HepG2 (cell line): ENCODE results near the gene ACTR1B. TPM values are rescaled to one million over a fixed set of nuclear protein-coding genes. Genes with fewer than 3 reads are reported as not detected.

Experiments
- ATAC-seq: fragments of 200-7000 bp; cut with Tn5 transposase; 3 replicates; pipeline ENCODE4 v1.9.1; 2020; ENCODE audit warnings: mild to moderate bottlenecking, moderate library complexity
- BruUV-seq: library from RNA; stranded (reverse); fragments of 400-500 nt; replicated peaks from 2 replicates; lab custom pipeline; 2021; lab: Mats Ljungman, UMichigan
- CTCF ChIA-PET: fragments of 300-600 bp; formaldehyde crosslinking; extraction: SDS; loops from one replicate; lab custom pipeline; 2021; ENCODE audit warnings: low total read pairs, inconsistent platforms, low intra/inter-chr PET ratio; lab: Yijun Ruan, JAX
- POLR2A ChIA-PET: fragments of 350-600 bp; sonication (Branson Sonifier 250); formaldehyde crosslinking; loops from one replicate; lab custom pipeline; 2020; ENCODE audit warnings: antibody characterized with exemption, inconsistent platforms; lab: Yijun Ruan, JAX
- DNase-seq: peaks from one replicate; pipeline ENCODE4 v3.0.0-alpha.2; 2015; ENCODE audit warnings: low spot score
- FAIRE-seq: peaks from 3 replicates; lab custom pipeline; 2011; peaks lifted over from hg19 to GRCh38; lab: Jason Lieb, UNC
- H2AFZ ChIP-seq: one replicate; pipeline ENCODE4 v1.6.1; 2011; ENCODE audit warnings: low read length, inconsistent platforms
- H3K27ac ChIP-seq: fragments of 300-600 bp; 3 replicates; pipeline ENCODE4 v1.8.0; 2011; ENCODE audit warnings: mixed run types, mild to moderate bottlenecking, mixed read lengths, low read length, inconsistent platforms; ENCODE audit not compliant: insufficient read depth; ENCODE audit errors: extremely low read length
- H3K27me3 ChIP-seq, 2 experiments: fragments of 200-600 bp in 1 of 2; 2 replicates in 1 of 2; 3 replicates in 1 of 2; pipeline versions ENCODE4 v1.6.0 to v1.8.0; 2011; ENCODE audit warnings: low read length in 2 of 2, mild to moderate bottlenecking in 2 of 2, moderate library complexity in 2 of 2, inconsistent platforms in 1 of 2; ENCODE audit not compliant: insufficient read depth in 2 of 2, control insufficient read depth in 1 of 2
- H3K36me3 ChIP-seq, 2 experiments: fragments of 200-600 bp in 1 of 2; replicated peaks in 1 of 2; 2 replicates in 1 of 2; 3 replicates in 1 of 2; pipeline versions ENCODE4 v1.5.1 to v1.8.0; 2011; ENCODE audit warnings: low read length in 2 of 2, inconsistent platforms in 1 of 2; ENCODE audit not compliant: insufficient read depth in 2 of 2, control insufficient read depth in 1 of 2
- H3K4me1 ChIP-seq: 2 replicates; pipeline ENCODE4 v1.5.1; 2012; ENCODE audit warnings: low read length, inconsistent platforms; ENCODE audit not compliant: insufficient read depth
- H3K4me2 ChIP-seq: 2 replicates; pipeline ENCODE4 v1.6.0; 2011; ENCODE audit warnings: low read depth, low read length, inconsistent platforms
- H3K4me3 ChIP-seq, 3 experiments: fragments of 200-600 bp in 1 of 3; sonication (generic), shearing (Covaris generic) in 1 of 3; replicated peaks in 1 of 3; 2 replicates each; pipeline ENCODE4 v1.5.1; 2011 to 2016; ENCODE audit warnings: low read length in 3 of 3, inconsistent platforms in 2 of 3, low read depth in 2 of 3, mild to moderate bottlenecking in 2 of 3, control low read depth in 1 of 3, mixed read lengths in 1 of 3; ENCODE audit not compliant: insufficient read depth in 1 of 3
- H3K79me2 ChIP-seq: one replicate; pipeline ENCODE4 v1.6.1; 2011; ENCODE audit warnings: low read length, inconsistent platforms; ENCODE audit not compliant: insufficient read depth
- H3K9ac ChIP-seq: 2 replicates; pipeline ENCODE4 v1.6.0; 2011; ENCODE audit warnings: mild to moderate bottlenecking, low read depth, low read length, inconsistent platforms; ENCODE audit not compliant: insufficient read depth
- H3K9me3 ChIP-seq: 2 replicates; pipeline ENCODE4 v1.5.1; 2012; ENCODE audit warnings: mild to moderate bottlenecking, low read length
- H4K20me1 ChIP-seq: 2 replicates; pipeline ENCODE4 v1.6.0; 2011; ENCODE audit warnings: inconsistent platforms, mild to moderate bottlenecking, low read length, moderate library complexity; ENCODE audit not compliant: insufficient read depth
- AGO2 ChIP-seq: fragments of 200-400 bp; formaldehyde crosslinking; optimal IDR thresholded peaks from 2 replicates; pipeline ENCODE3; 2017; ENCODE audit warnings: mild to moderate bottlenecking, low read depth, low read length, moderate library complexity
- MEIS2 ChIP-seq: sonication (generic); formaldehyde crosslinking; IDR thresholded peaks from 2 replicates; pipeline ENCODE4 v1.9.0; 2021; ENCODE audit warnings: mild to moderate bottlenecking, missing genetic modification reagents
- ONECUT2 ChIP-seq: sonication (generic); formaldehyde crosslinking; IDR thresholded peaks from 2 replicates; pipeline ENCODE4 v1.4.0; 2020; ENCODE audit warnings: missing genetic modification reagents
- PAF1 ChIP-seq: IDR thresholded peaks from 2 replicates; pipeline ENCODE4 v1.6.1; 2016; ENCODE audit warnings: missing genetic modification reagents, missing compliant biosample characterization
- PHF20 ChIP-seq: sonication (generic); formaldehyde crosslinking; IDR thresholded peaks from 2 replicates; pipeline ENCODE4 v1.5.0; 2020; ENCODE audit warnings: mild to moderate bottlenecking, missing genetic modification reagents
- POLR2A ChIP-seq, 2 experiments: IDR thresholded peaks; 2 replicates each; pipeline ENCODE4 v1.6.1; 2011; ENCODE audit warnings: low read depth in 2 of 2, low read length in 2 of 2, mild to moderate bottlenecking in 1 of 2, moderate library complexity in 1 of 2; ENCODE audit not compliant: insufficient read depth in 1 of 2
- POLR2G ChIP-seq: fragments of 200-400 bp; formaldehyde crosslinking; IDR thresholded peaks from 2 replicates; pipeline ENCODE4 v1.6.1; 2018; ENCODE audit warnings: mild to moderate bottlenecking, low read depth, low read length, moderate library complexity
- RBFOX2 ChIP-seq: fragments of 200-400 bp; formaldehyde crosslinking; IDR thresholded peaks from 2 replicates; pipeline ENCODE4 v1.6.1; 2017; ENCODE audit warnings: low read depth, mild to moderate bottlenecking, low read length
- REL ChIP-seq: sonication (generic); formaldehyde crosslinking; conservative IDR thresholded peaks from 2 replicates; pipeline ENCODE4 v1.8.0; 2022; ENCODE audit warnings: mild to moderate bottlenecking, missing genetic modification reagents, moderate library complexity
- RFX3 ChIP-seq: IDR thresholded peaks from 2 replicates; pipeline ENCODE4 v1.6.1; 2016; ENCODE audit warnings: missing biosample characterization, missing genetic modification reagents
- U2AF2 ChIP-seq: fragments of 200-400 bp; formaldehyde crosslinking; IDR thresholded peaks from 2 replicates; pipeline ENCODE4 v1.6.1; 2017; ENCODE audit warnings: low read depth, mild to moderate bottlenecking, low read length
- ZNF552 ChIP-seq: sonication (generic); formaldehyde crosslinking; IDR thresholded peaks from 2 replicates; pipeline ENCODE4 v1.9.0; 2022; ENCODE audit warnings: missing genetic modification reagents, mild to moderate bottlenecking, borderline replicate concordance
- ZNF577 ChIP-seq: sonication (generic); formaldehyde crosslinking; IDR thresholded peaks from 2 replicates; pipeline ENCODE4 v1.4.0; 2020; ENCODE audit warnings: mild to moderate bottlenecking, low read depth, missing genetic modification reagents, borderline replicate concordance
- ZNF883 ChIP-seq: sonication (generic); formaldehyde crosslinking; IDR thresholded peaks from 2 replicates; pipeline ENCODE4 v1.5.1; 2020; ENCODE audit warnings: mild to moderate bottlenecking, missing genetic modification reagents; ENCODE audit errors: not compliant biosample characterization
- ZSCAN20 ChIP-seq: sonication (generic); formaldehyde crosslinking; IDR thresholded peaks from 2 replicates; pipeline ENCODE4 v1.4.0; 2020; ENCODE audit warnings: missing genetic modification reagents, mild to moderate bottlenecking, borderline replicate concordance
- WGBS: methylation state at CpG from one replicate; pipeline ENCODE4 v1.1.6; 2017; ENCODE audit warnings: low lambda C conversion rate; 5-methylcytosine and 5-hydroxymethylcytosine counted together
- in situ Hi-C: cut with HindIII; loops from 2 replicates; pipeline ENCODE4 v1.10.0; 2017; ENCODE audit warnings: low pct_unique_long_range_greater_than_20kb; ENCODE audit not compliant: extremely low pct_ligation_motif_present
- intact Hi-C: fragments of 100-400 bp; cut with micrococcal nuclease; formaldehyde crosslinking; loops from one replicate; pipeline ENCODE4 v1.10.0; 2022; ENCODE audit not compliant: unreplicated experiment
- polyA plus RNA-seq, 8 experiments: library from polyadenylated mRNA; depleted of rRNA in 3 of 8; stranded (reverse) in 7 of 8; unstranded in 1 of 8; fragments of >200 nt; fragmentation: Illumina TruSeq in 4 of 8; extraction: Trizol in 4 of 8; gene quantifications; 2 replicates each; pipeline versions ENCODE4 v1.2.1 to v1.2.3, GENCODE V29; 2011 to 2016; ENCODE audit warnings: low read depth in 4 of 8, missing spikeins in 1 of 8, mixed read lengths in 1 of 8; ENCODE audit not compliant: insufficient read depth in 1 of 8
- total RNA-seq, 5 experiments: library from RNA; depleted of rRNA; stranded (reverse); fragments of >200 nt; fragmentation: Illumina TruSeq; extraction: Trizol; gene quantifications; 2 replicates each; pipeline ENCODE4 v1.2.3, GENCODE V29; 2016; ENCODE audit warnings: low read depth in 1 of 5

The ACTR1B gene
- total and polyA plus RNA-seq, 2 of the 13 experiments (the other 11 are each of a cell fraction or from before 2014, with no cell fraction given) = 61.7 to 76.7 TPM

GRCh38 chr2:97656129-97656755 lies 7.6 kb downstream of the ACTR1B start:
- ATAC-seq = no peak
- H3K27me3 ChIP-seq = no peaks in the 10 kb centered on the region
- H3K9ac ChIP-seq = no peak overlapping the region
- H3K27ac ChIP-seq = no peak overlapping the region
- H3K79me2 ChIP-seq = no peaks in the 10 kb centered on the region
- CTCF ChIA-PET = no interaction called here
- BruUV-seq = no TSS peak
- no peak overlapping the region for H3K4me2 ChIP-seq
- FAIRE-seq = no peak
- H3K4me1 ChIP-seq = peaks cover 4% of the 10 kb centered on the region
- POLR2A ChIA-PET = interaction anchor here (4.5 kb wide), 1 partner anchor 10 kb away, joined by 35 read pairs; the partner anchor contains the start of gene COX5B
- DNase-seq = no peak
- no peak overlapping the region for H3K4me3 ChIP-seq
- TF ChIP-seq POLR2A (IDR thresholded peaks at IDR 0.05; ENCODE audit: insufficient read depth in 1 of 2, low read depth in 2 of 2, low read length in 2 of 2) (peak in 1 of 2 experiments; percentile 41; a peak in 2 of 4 replicates), AGO2 (peak; percentile 74), RFX3 (CRISPR knock-in tag) (no peak)
- 98% methylated on average over 6 of the region's 7 CpGs for WGBS
- peaks cover 1% of the 10 kb centered on the region; the same call in 1 of the 2 replicates for H4K20me1 ChIP-seq
- peaks cover 8% of the 10 kb centered on the region; the same call in 1 of the 2 replicates for H3K9me3 ChIP-seq
- peaks cover 17 to 41% of the 10 kb centered on the region in 2 experiments for H3K36me3 ChIP-seq
- in situ Hi-C loops (loop anchor here (25.0 kb wide), 1 partner anchor 1594 kb away; no protein-coding TSS in a partner anchor), intact Hi-C loops (no loop called here)
- no peak overlapping the region for H2AFZ ChIP-seq

DNA sequence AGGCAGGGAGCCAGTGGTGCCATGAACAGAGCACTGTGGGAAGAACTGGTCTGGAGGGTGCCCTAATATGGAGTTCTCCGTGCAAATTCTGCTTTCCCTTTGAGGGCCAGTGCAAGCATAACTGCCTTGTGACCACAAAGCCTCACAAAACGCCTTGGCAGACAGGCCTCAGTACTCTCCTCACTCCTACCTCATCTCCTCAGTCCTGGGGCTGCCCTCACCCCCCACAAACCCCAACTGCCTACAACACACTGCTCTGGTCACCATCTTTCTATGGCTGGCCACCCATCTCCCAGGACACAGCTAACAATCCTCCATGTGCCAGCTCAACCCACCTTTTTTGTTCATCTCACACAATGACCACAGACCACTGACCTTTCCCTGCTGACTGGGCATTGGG lies 9.1 kb downstream of the ACTR1B start:
- ATAC-seq = no peak; the same call in 2 of the 3 replicates
- no peaks in the 10 kb centered on the region for H3K27me3 ChIP-seq
- in situ Hi-C loops (loop anchor here (25.0 kb wide), 1 partner anchor 1592 kb away; no protein-coding TSS in a partner anchor), intact Hi-C loops (no loop called here)
- H3K9ac ChIP-seq = no peak overlapping the region
- H3K9me3 ChIP-seq = peaks cover 8% of the 10 kb centered on the region; the same call in 1 of the 2 replicates
- no peak overlapping the region for H3K27ac ChIP-seq
- no peaks in the 10 kb centered on the region for H3K4me1 ChIP-seq
- DNase-seq = no peak
- CTCF ChIA-PET = no interaction called here
- WGBS = 91% methylated on average over 2 of the region's 2 CpGs
- H3K4me2 ChIP-seq = no peak overlapping the region
- no TSS peak for BruUV-seq
- H3K4me3 ChIP-seq = no peak overlapping the region
- no peak for FAIRE-seq
- POLR2A ChIA-PET = interaction anchor here (4.5 to 12.2 kb wide), 2 partner anchors 8 to 9 kb away, joined by 35 to 298 read pairs; partner anchors contain the start of genes ACTR1B and COX5B
- no peaks in the 10 kb centered on the region for H4K20me1 ChIP-seq
- no peaks in the 10 kb centered on the region for H3K79me2 ChIP-seq
- peaks cover 16 to 35% of the 10 kb centered on the region in 2 experiments for H3K36me3 ChIP-seq
- H2AFZ ChIP-seq = no peak overlapping the region
- TF ChIP-seq MEIS2 (CRISPR knock-in tag) = no peak
- no peak for TF ChIP-seq ZNF552 (CRISPR knock-in tag)
- 0 out of 2 replicates have a peak, but pooled peaks have one; percentile 39 for TF ChIP-seq POLR2G
- peak; percentile 41; the same call in 1 of the 2 replicates for TF ChIP-seq RBFOX2
- no peak for TF ChIP-seq REL (CRISPR knock-in tag)
- 0 out of 4 replicates have a peak, but pooled peaks of 1 of the 2 experiments have one; percentile 7 for TF ChIP-seq POLR2A (IDR thresholded peaks at IDR 0.05; ENCODE audit: insufficient read depth in 1 of 2, low read depth in 2 of 2, low read length in 2 of 2)
- no peak for TF ChIP-seq ZNF577
- no peak for TF ChIP-seq U2AF2
- no peak for TF ChIP-seq PHF20 (CRISPR knock-in tag)
- no peak for TF ChIP-seq ZNF883 (CRISPR knock-in tag)
- no peak for TF ChIP-seq ONECUT2
- TF ChIP-seq ZSCAN20 (CRISPR knock-in tag) = no peak
- TF ChIP-seq PAF1 = 0 out of 2 replicates have a peak, but pooled peaks have one; percentile 46
